ENCODE measurements around the gene DPP10. TPM values are rescaled to one million over a fixed set of nuclear protein-coding genes. Genes with fewer than 3 reads are reported as not detected.

DPP10 gene
- total and polyA plus RNA-seq, 2 of the 13 experiments (the other 11 are each of a cell fraction or from before 2014, with no cell fraction given): 0.95 to 1.7 TPM

DNA sequence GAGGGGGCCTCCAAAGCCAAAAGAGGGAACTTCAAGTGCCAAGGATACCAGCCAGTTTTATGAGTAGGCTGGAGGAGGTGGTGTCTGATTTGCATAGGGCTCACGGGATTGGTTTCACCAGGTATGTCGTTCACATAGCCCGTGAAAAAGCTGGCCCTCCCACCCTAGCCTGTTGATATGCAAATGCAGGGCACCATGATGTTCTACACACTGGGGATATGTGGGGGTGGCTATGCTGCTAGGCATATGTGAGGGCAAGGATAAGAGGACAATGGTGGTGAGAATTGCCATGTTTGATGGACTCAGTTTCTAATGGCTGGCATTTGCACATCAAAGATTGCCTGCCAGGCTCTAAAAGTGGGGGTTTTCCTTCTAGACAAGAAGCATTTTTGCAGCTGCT is 378.6 kb downstream of the DPP10 start (continued):
- TF ChIP-seq, protein P1, sequence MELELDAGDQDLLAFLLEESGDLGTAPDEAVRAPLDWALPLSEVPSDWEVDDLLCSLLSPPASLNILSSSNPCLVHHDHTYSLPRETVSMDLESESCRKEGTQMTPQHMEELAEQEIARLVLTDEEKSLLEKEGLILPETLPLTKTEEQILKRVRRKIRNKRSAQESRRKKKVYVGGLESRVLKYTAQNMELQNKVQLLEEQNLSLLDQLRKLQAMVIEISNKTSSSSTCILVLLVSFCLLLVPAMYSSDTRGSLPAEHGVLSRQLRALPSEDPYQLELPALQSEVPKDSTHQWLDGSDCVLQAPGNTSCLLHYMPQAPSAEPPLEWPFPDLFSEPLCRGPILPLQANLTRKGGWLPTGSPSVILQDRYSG (CRISPR knock-in tag; IDR thresholded peaks at IDR 0.05): no peak
- TF ChIP-seq IRF2 (CRISPR knock-in tag; IDR thresholded peaks at IDR 0.05) (no peak), ZFP41 (CRISPR knock-in tag; IDR thresholded peaks at IDR 0.05; ENCODE audit: borderline replicate concordance) (no peak), ZNF251 (CRISPR knock-in tag; IDR thresholded peaks at IDR 0.05) (no peak)
- TF ChIP-seq, protein P2, sequence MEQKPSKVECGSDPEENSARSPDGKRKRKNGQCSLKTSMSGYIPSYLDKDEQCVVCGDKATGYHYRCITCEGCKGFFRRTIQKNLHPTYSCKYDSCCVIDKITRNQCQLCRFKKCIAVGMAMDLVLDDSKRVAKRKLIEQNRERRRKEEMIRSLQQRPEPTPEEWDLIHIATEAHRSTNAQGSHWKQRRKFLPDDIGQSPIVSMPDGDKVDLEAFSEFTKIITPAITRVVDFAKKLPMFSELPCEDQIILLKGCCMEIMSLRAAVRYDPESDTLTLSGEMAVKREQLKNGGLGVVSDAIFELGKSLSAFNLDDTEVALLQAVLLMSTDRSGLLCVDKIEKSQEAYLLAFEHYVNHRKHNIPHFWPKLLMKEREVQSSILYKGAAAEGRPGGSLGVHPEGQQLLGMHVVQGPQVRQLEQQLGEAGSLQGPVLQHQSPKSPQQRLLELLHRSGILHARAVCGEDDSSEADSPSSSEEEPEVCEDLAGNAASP (CRISPR knock-in tag; IDR thresholded peaks at IDR 0.05; ENCODE audit: borderline replicate concordance): no peak

DNA sequence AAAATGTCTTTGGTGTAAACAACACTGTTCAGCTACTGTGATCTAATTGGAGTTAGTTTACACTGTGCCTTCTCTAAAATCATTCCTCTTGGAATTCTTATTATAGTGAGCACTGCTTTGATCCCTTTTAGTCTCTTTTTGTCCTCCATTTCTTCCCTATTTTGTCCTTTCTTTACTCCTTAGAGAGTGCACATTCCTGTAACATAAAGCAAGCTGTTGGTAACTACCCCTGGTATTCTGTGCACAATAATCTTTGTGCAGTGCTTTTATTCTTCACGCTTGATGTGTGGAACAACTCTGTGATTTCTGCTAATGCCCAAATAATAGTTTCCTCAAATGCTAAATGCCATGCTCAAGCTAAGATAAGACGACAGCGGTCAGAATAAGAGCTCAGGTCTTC is 401.5 kb downstream of the DPP10 start:
- TF ChIP-seq, protein P3, sequence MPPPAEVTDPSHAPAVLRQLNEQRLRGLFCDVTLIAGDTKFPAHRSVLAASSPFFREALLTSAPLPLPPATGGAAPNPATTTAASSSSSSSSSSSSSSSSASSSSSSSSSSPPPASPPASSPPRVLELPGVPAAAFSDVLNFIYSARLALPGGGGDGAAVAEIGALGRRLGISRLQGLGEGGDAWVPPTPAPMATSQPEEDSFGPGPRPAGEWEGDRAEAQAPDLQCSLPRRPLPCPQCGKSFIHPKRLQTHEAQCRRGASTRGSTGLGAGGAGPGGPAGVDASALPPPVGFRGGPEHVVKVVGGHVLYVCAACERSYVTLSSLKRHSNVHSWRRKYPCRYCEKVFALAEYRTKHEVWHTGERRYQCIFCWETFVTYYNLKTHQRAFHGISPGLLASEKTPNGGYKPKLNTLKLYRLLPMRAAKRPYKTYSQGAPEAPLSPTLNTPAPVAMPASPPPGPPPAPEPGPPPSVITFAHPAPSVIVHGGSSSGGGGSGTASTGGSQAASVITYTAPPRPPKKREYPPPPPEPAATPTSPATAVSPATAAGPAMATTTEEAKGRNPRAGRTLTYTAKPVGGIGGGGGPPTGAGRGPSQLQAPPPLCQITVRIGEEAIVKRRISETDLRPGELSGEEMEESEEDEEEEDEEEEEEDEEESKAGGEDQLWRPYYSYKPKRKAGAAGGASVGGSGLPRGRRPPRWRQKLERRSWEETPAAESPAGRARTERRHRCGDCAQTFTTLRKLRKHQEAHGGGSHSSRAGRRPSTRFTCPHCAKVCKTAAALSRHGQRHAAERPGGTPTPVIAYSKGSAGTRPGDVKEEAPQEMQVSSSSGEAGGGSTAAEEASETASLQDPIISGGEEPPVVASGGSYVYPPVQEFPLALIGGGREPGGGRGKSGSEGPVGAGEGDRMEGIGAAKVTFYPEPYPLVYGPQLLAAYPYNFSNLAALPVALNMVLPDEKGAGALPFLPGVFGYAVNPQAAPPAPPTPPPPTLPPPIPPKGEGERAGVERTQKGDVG (CRISPR knock-in tag; IDR thresholded peaks at IDR 0.05; ENCODE audit: borderline replicate concordance): no peak
- no peak for TF ChIP-seq NFYB (CRISPR knock-in tag; IDR thresholded peaks at IDR 0.05)
- no peak overlapping the region for H3K4me3 ChIP-seq (replicated peaks in 1 of 3; ENCODE audit: insufficient read depth in 1 of 3, low read depth in 2 of 3, low read length in 3 of 3)
- 18% methylated on average over 3 of the region's 3 CpGs for WGBS (ENCODE audit: low lambda C conversion rate)
- H3K4me2 ChIP-seq (ENCODE audit: low read depth, low read length): no peak overlapping the region
- no peaks in the 10 kb centered on the region for H3K27me3 ChIP-seq (ENCODE audit: control insufficient read depth in 1 of 2, insufficient read depth in 2 of 2, low read length in 2 of 2)
- in situ Hi-C loops (cut with HindIII; ENCODE audit: extremely low pct_ligation_motif_present, low pct_unique_long_range_greater_than_20kb) (no loop called here), intact Hi-C loops (cut with micrococcal nuclease; ENCODE audit: unreplicated experiment) (no loop called here)
- no peaks in the 10 kb centered on the region for H3K4me1 ChIP-seq (ENCODE audit: insufficient read depth, low read length)
- no peaks in the 10 kb centered on the region for H3K36me3 ChIP-seq (replicated peaks in 1 of 2; ENCODE audit: control insufficient read depth in 1 of 2, insufficient read depth in 2 of 2, low read length in 2 of 2)
- no peak overlapping the region for H3K9ac ChIP-seq (ENCODE audit: insufficient read depth, low read depth, low read length)
- FAIRE-seq (no peak), DNase-seq (ENCODE audit: low spot score) (no peak), ATAC-seq (no peak)
- POLR2A ChIA-PET: no interaction called here
- H2AFZ ChIP-seq (ENCODE audit: low read length): no peak overlapping the region
- H3K27ac ChIP-seq (ENCODE audit: extremely low read length, insufficient read depth, low read length): no peak overlapping the region
- CTCF ChIA-PET (ENCODE audit: low intra/inter-chr PET ratio, low total read pairs): no interaction called here
- H3K79me2 ChIP-seq (ENCODE audit: insufficient read depth, low read length): no peaks in the 10 kb centered on the region
- peaks cover 19% of the 10 kb centered on the region for H3K9me3 ChIP-seq (ENCODE audit: low read length)
- H4K20me1 ChIP-seq (ENCODE audit: insufficient read depth, low read length): no peaks in the 10 kb centered on the region
- BruUV-seq (replicated peaks): no TSS peak

Data from HepG2 (cell line).